Activated CD8-positive, alpha-beta memory T cell treated with anti-CD3 and anti-CD28 coated beads, Interleukin-2, amount 50 U/mL, for 24 hours (primary cell): ENCODE measurements around the gene KCNC1.

Source experiments
- DNase-seq: peaks from one replicate; pipeline ENCODE4 v3.0.0-alpha.2; 2020; ENCODE audit errors: extremely low read depth

KCNC1 gene

GRCh38 chr11:17773674-17774073 is 39.1 kb downstream of the KCNC1 start:
- no peak for DNase-seq

- DNase-seq: no peak
Observed at GRCh38 chr11:17774232-17775034, 39.9 kb downstream of the KCNC1 start.

GRCh38 chr11:17775035-17775348 is 40.4 kb downstream of the KCNC1 start:
- DNase-seq: no peak

GRCh38 chr11:17775507-17776211 is 41.1 kb downstream of the KCNC1 start:
- DNase-seq: no peak

- DNase-seq: no peak
Observed at GRCh38 chr11:17776212-17776875, 41.8 kb downstream of the KCNC1 start.

GRCh38 chr11:17777086-17777737 is 42.6 kb downstream of the KCNC1 start:
- DNase-seq: no peak

GRCh38 chr11:17777738-17778091 is 43.1 kb downstream of the KCNC1 start:
- DNase-seq: no peak

GRCh38 chr11:17778352-17778751 is 43.8 kb downstream of the KCNC1 start:
- DNase-seq: no peak

GRCh38 chr11:17778956-17779860 is 44.6 kb downstream of the KCNC1 start:
- no peak for DNase-seq

GRCh38 chr11:17779861-17780594 is 45.4 kb downstream of the KCNC1 start:
- DNase-seq: no peak

GRCh38 chr11:17780668-17781067 is 46.1 kb downstream of the KCNC1 start:
- no peak for DNase-seq

- no peak for DNase-seq
Observed at GRCh38 chr11:17781221-17781620, 46.6 kb downstream of the KCNC1 start.

- no peak for DNase-seq
Observed at GRCh38 chr11:17781626-17782025, 47.0 kb downstream of the KCNC1 start.

- no peak for DNase-seq
Observed at GRCh38 chr11:17782145-17782544, 47.6 kb downstream of the KCNC1 start.

- no peak for DNase-seq
Observed at GRCh38 chr11:17782603-17783337, 48.2 kb downstream of the KCNC1 start.

- DNase-seq: no peak
Observed at GRCh38 chr11:17783878-17784277, 49.3 kb downstream of the KCNC1 start.

GRCh38 chr11:17786824-17787525 is 52.4 kb downstream of the KCNC1 start:
- DNase-seq: no peak

- no peak for DNase-seq
Observed at GRCh38 chr11:17788084-17788483, 53.5 kb downstream of the KCNC1 start.

GRCh38 chr11:17790453-17790852 is 55.9 kb downstream of the KCNC1 start:
- no peak for DNase-seq
